ENCODE data around the gene FGF11.

Gene FGF11

GRCh38 chr17:7406235-7406825, 33.0 kb upstream of the FGF11 start:
- Histone ChIP-seq H3K27ac (ENCODE audit: extremely low read depth, low read depth, low read length) (no peak overlapping the region), H3K4me3 (ENCODE audit: low read depth, low read length) (no peak overlapping the region), H3K36me3 (ENCODE audit: control insufficient read depth in 2 of 2, insufficient read depth in 1 of 2, low read length in 2 of 2) (peaks cover 9 to 31% of the 10 kb centered on the region in 2 experiments; a peak in 2 of 3 replicates), H3K9me3 (ENCODE audit: control insufficient read depth, insufficient read depth, low read depth, low read length) (no peaks in the 10 kb centered on the region), H3K4me1 (ENCODE audit: control insufficient read depth, insufficient read depth, low read length) (peaks cover 8% of the 10 kb centered on the region)
- POLR2A ChIA-PET, result interaction anchor here (0.6 to 1.7 kb wide), 5 partner anchors 11 to 1358 kb away, joined by 3 to 5 read pairs (median 4); partner anchors contain the start of genes PLSCR3 and TMEM102
- CTCF ChIA-PET, result interaction anchor here (0.7 to 1.7 kb wide), 5 partner anchors 14 to 155 kb away, joined by 3 to 7 read pairs (median 4); no protein-coding TSS in a partner anchor
- TF ChIP-seq ATF2 (tag by site-specific recombination; IDR thresholded peaks at IDR 0.05; ENCODE audit: low read depth) (no peak), ZBTB20 (tag by site-specific recombination; IDR thresholded peaks at IDR 0.05) (no peak), ZBTB21 (tag by site-specific recombination; IDR thresholded peaks at IDR 0.05) (no peak), ZNF768 (tag by site-specific recombination; IDR thresholded peaks at IDR 0.05) (no peak), ZNF148 (tag by site-specific recombination; IDR thresholded peaks at IDR 0.05; ENCODE audit: borderline replicate concordance) (no peak), ZNF677 (tag by site-specific recombination; IDR thresholded peaks at IDR 0.05) (no peak), YY1 (tag by site-specific recombination; IDR thresholded peaks at IDR 0.05) (no peak), KLF7 (tag by site-specific recombination; IDR thresholded peaks at IDR 0.05; ENCODE audit: borderline replicate concordance) (no peak), SCRT1 (tag by site-specific recombination; IDR thresholded peaks at IDR 0.05; ENCODE audit: borderline replicate concordance) (no peak), ZSCAN23 (tag by site-specific recombination; IDR thresholded peaks at IDR 0.05) (no peak), ZNF513 (tag by site-specific recombination; IDR thresholded peaks at IDR 0.05) (no peak), ZNF473 (tag by site-specific recombination; IDR thresholded peaks at IDR 0.05) (no peak), REST (tag by site-specific recombination; IDR thresholded peaks at IDR 0.05) (no peak), ZBTB17 (tag by site-specific recombination; IDR thresholded peaks at IDR 0.05) (peak; percentile 69; the same call in 1 of the 2 replicates), ZNF624 (tag by site-specific recombination; IDR thresholded peaks at IDR 0.05) (no peak), ZNF639 (tag by site-specific recombination; IDR thresholded peaks at IDR 0.05) (no peak; the same call in 1 of the 2 replicates), ZNF302 (tag by site-specific recombination; IDR thresholded peaks at IDR 0.05; ENCODE audit: low read depth) (no peak), ZNF280D (tag by site-specific recombination; IDR thresholded peaks at IDR 0.05) (no peak), ZNF398 (tag by site-specific recombination; IDR thresholded peaks at IDR 0.05) (peak; percentile 62)
